NCI-H446 treated with DMSO at 0.1 percent for 48 hours (cell line): Measurements from ENCODE around the gene AKT1.
"Not testable (repeated sequence)": the region's sequence is repeated elsewhere in the genome, so short reads cannot be mapped to it uniquely, and the experiment has no call there.

ENCODE experiments used
- DNase-seq: peaks from one replicate; lab custom pipeline; 2025; lab: John Stamatoyannopoulos, UW

Gene AKT1

DNA sequence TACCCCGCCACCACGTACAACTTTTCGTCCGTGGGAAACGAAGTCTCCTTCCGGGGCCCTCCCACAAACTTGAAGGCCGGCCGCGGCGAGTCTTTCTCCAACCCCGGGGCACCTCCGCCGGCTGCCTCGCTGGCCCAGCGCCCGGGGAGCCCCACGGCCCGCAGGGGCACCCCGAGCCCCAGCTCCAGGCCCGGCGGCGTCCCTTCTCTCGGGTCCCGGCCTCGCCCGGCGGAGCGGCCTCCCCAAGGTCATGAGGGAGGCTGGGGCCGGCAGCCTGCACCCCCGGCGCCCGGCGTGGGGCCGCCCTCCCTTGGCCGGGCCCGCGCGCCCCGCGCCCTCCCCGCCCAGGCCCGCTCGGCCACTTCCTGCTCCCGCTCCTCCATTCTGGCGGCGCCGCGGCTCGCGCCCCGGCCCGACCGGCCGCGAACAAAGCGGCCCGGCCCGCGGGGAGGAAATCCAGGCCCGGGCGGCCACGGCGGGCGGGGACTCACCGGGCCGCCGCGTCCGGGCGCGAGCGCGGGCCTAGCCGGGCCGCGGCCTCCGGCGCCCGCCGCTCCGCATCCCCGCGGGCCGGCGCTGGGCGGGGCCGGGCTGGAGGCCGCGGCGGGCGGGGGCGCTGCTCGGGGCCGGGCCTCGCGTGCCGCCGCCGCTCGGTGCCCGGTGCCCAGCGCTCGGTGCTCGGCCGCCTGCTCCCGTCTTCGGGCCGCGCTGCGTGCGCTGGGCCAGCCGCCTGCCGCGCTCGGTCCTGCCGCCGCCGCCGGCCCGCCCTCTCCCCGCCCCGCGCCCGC, at the start of gene AKT1:
Gene AKT1, minus strand, starts transcription at position 756 of the 788 bp plus-strand sequence. CDS start 3,105 bp downstream, outside the sequence.
- no peak for DNase-seq

DNA sequence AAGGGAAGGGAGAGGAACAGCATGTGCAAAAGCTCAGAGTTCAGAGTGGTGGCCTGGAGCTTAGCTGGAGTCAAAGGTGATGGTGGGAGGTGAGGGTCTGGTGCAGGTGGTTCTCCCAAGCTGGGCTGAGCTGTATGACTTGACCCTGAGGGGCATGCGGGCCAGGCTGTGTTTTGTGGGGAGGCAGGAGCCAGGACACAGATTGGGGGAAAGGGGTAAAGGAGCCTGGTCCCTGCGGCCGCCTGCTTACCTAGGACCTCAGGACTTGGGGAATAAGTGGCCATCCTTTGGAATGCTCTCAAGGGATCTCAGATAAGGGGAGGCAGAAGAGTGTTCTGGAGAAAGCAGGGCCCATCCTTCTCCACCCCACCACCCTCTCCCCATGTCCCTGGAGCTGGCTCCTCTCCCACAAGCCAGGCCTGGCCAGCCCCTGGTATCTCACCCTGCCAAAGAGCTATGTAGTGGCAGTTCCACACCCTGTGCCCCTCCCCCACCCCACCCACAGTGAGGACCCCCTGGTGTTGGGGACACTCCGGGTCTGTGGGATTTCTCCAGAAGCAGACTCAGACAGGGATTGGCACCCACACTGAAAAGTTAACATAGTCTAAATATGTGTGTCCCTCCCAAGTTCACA, 49.6 kb upstream of the AKT1 start:
- DNase-seq = no peak

DNA sequence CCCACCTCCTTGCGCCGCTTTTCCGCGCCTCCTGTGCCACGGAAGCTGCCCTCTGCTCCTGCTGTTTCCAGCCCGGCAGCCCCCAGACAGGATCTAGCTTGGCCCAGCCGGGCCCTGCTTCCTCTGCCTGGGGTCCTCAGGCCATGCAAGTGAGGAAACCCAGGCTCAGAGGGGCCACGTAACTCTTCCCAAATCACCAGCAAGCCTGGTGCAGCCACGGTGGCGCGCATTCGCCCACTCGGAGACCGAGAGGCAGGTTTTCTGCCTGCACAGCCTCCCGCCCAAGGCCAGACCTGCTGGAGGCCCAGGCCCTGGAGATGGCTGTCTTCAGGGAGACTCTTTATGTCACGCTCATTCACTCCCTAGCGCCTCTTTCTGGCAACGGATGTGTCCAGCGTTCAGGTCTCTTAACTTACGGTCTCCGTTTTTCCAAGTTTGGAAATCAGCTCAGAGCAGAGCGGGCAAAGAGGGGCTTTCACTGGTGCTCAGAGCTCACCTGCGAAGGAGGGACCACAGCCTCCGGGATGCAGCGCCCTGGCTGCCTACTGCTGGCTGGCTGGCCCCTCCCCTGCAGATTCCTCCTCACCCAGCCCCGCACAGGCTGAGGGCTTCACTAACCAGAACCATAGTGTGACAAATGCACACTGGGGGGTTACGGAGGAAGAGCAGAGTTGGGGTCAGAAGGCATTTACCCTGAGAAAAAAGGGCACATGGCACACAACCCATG, 48.9 kb upstream of the AKT1 start:
- DNase-seq = no peak

DNA sequence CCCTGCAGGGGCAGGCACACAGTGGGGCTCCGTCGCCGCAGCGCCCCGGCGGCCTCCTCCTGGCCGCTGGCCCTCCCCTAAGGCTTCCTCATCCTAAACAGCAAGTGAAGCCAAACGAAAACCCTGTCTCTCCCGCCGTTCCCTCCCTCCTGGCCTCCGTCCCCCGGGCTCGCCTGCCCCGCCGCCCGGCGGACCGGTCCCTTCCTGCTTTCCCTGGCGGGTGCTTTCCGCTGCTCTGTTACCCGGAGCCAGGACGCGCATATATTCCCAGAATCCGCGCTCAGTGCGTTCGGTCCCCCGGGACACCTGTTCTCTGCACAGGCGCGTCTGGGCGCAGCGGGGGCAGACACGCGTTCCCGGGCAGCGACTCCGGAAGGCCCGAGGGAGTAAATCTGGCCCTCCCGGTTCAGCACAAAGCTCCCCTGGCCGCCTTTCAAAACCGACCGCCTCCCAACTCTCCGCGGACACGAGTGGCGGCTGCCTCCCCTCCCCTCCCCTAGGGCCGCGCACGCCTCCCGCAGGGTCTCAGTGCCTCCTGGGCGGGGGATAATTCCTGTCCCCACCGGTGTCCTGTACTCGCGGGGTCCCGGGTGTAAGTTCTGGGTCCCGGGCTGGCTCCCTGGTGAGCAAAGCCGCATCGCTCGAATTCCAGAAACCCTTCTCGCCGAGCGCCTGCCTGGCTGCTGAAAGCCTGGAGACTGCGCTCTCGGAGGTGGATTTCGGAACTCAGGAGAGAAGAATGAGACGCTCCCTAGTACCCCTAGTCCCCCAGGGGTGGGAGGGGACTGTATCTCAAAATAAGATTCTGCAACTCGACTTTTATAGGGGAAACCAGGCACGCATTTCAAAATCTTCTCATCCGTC, 48.1 kb upstream of the AKT1 start:
- no peak for DNase-seq

DNA sequence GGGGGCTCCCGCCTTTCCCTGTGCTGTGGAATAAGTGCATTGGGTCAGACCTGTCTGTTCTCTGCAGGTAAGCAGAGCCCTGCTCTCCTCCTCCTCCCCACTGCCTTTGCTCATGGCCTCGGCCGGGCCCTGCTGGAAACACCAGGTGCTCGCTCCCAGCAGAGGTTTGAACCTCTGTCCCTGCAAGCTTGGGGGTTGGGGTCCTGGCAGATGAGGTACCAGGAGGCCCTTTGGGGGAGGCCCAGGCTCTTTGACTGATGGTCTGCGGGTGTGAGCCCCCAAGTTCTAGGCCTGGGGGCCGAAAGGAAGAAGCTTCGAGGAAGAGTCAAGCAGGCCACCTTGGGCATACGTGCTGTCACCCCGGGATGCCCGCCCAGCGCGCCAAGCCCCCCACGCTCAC, 47.5 kb upstream of the AKT1 start:
- no peak for DNase-seq

DNA sequence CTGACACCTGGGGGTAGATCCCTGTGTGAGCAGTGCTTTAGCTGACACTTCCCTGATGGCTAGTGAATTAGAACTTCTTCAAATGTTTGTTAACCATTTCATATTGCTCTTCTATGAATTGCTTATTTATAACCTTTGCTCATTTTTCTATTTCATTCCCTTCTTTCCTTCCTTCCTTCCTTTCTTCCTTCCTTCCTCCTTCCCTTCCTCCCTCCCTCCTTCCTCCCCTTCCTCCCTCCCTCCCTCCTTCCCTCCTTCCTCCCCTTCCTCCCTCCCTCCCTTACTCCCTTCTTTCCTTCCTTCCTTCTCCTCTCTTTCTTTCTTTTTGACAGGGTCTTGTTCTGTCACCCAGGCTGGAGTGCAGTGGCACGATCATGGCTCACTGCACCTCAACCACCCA, 46.2 kb upstream of the AKT1 start:
- DNase-seq = no peak

DNA sequence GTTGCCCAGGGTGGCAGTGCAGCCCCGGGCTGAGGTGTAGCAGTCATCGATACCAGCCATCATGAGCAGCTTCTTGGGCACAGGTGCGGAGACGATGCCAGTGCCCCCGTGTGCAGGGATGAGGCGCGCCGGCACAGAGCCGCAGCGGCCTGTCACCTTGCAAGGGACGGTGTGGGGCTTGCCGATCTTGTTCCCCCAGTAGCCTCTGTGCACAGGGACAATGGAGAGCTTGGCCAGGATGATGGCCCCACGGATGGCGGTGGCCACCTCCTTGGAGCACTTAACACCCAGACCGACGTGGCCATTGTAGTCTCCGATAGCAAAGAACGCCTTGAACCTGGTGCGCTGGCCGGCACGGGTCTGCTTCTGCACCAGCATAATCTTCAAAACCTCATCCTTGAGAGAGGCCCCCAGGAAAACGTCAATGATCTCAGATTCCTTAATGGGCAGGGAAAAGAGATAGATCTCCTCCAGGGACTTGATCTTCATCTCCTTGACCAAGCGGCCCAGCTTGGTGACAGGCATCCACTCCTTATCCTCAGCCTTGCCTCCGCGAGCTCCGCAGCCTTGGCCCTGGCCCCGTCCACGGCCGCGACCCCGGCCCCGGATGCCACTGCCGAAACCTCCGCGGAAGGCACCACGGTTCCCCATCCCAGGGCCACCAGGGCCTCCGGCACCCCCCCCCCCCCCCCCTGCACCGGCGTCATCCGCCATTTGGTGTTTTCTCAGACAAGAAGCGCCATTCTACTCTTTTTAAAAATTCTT, 40.8 kb upstream of the AKT1 start:
- DNase-seq = not testable (repeated sequence)

DNA sequence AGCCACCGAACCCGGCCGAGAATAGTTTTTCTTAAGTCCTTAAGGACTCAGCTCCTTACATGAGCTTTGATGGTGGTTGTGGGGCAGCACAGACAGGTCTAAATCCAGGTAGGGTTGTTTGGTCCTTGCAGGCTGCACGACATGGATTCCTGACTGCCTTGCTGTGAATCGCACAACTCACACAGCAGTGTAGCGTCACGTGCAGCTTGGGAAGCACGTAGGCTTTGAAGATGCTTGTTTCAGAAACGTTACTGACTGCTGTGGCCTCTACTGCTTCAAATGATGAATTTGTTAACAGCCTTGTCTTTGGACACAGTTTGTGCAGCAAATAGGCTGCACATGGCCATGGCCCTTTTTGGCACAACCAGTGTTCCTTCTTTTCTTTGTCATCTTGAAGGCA, 35.2 kb upstream of the AKT1 start:
- no peak for DNase-seq

DNA sequence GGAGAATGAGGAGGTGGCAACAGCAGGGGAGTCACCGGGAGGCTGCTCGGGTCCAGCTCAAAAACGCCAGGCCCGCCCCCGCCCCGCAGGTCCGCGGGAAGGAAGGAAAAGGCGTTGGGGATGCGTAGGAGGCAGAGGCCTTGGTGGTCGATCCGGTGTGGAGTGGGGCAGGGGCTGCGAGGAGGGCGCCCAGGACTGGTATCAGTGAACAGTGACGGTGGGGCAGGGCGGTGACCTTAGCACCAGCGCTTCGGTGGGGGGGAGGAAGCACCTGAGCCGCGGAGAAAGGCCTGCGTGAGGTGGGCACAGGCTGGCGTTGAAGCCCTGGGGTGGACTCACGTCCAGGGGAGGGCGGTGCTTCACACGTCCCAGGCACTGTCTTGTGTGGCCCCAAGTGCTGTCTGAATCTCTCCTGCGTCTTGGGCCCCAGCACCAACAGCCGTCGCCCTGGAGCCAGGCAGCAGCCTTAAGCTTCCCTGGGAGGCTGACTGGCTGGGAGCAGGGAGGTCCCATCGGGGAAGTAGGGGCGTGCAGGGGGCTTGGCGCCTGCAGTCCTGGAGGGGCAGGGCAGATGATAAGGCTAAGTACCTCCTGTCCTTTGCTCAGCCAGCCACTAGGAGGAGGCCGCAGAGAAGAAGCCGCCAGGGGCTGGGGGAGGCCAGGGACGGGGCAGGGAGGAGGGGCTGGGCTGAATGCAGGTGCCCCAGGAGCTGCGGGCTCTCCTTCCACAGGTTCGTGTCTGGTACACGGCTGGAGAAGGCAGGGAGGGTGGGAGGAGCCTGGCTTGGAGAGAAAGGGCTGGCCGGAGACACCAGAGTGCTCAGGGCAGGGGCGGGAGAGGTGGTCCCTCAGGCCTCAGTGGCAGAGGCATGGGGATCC, 31.9 kb upstream of the AKT1 start:
- no peak for DNase-seq

DNA sequence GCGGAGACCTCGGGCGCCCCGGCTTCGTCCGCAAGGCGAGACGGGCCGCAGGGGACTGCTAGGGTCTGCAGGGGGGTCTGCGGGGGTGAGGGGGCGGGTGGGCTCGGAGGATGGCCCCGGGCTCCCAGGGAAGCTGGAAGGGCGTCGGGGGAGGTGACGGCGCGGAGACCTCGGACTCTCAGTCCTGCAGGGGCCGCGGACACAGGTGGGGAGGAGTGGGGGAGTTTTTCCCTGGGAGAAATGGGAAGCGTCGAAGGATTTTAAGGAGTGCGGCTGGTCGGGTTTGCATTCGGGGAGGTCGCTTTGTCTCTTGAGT, 31.3 kb upstream of the AKT1 start:
- DNase-seq = no peak

DNA sequence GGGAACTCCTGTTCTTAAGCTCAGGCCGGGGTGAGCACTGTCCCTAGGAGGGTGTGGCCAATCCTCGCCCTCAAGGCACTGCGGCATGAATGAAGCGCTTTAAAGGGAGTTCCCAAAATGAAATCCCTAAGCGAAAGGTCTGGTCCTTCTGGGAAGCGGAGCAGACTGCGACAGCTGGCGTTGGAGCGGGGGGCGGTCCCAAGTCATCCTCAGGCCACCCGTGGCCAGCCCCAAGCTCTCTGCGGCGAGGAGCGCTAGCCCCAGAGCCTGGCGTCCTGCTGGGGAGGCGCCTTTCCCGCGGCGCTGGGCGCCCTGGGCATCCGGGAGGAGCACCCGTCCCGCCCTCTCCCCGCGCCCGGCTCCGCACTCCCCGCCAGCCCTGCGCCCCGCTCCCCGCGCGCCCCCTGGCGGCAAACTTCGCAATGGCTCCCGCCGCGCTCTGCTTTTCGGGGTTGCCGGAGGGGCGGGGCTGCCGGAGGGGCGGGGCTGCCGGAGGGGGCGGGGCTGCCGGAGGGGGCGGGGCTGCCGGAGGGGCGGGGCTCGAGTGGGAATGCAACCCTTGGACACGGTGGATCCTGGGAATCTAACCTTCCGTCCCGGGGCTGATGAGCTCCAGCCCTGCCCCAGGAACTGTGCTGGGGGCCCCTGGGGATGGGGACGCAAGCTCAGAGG, 30.8 kb upstream of the AKT1 start:
- DNase-seq = peak; percentile 68

DNA sequence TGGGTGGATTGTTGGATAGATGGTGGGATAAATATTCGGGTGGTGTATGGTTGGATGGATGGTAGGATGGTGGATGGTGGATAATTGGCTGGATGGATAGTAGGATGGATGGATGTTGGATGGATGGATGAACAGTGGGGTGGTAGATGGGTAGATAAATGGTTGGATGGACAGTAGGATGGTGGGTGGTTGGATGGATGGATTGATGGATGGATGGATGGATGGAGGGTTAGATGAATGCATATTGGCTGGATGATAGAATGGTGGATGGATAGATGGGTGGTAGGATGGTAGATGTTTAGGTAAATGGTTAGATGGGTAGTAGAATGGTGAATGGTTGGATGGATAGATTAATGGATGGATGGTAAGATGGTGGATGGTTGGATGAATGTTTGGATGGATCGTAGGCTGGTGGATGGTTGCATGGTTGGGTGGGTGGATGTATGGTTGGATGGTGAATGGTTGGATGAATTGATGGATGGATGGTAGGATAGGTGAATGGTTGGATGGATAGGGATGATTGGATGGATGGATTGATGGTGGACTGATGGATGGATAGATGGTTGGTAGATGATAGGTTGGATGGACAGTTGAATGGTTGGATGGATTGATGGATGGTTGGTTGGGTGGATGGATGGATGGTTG, 28.9 kb upstream of the AKT1 start:
- no peak for DNase-seq

DNA sequence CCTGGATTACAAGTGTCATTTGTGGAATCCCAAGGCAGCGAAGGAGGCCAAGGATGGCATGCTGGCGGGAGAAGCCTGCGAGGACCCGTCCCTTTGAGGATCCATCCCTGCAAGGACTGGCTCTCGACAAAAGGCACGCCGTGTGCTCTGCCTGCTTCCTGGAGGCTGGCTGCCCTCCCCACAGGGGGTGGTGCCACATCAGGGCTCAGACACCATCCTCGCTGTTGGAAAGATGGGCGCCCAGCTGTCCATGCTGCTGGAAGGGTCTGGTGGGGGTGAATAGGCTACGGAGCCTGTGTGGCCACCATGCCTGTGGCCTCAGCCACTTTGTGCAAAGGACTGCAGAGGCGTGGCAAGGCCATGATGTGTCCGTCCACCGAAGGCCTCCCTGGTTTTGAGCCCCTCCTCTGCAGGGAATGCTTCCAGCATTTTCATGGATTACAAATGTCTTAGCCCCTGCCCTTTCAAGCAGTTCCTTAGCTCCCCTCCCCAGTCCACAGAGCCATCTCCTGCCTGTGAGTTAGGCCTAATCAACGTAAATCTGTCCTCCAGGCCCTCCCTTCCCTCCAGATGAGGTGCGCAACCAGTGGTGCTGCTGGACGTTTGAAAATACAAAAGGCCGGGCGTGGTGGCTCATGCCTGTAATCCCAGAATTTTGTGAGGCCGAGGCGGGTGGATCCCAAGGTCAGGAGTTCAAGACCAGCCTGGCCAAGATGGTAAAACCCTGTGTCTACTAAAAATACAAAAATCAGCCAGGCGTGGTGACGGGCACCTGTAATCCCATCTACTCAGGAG, 27.5 kb upstream of the AKT1 start:
- DNase-seq = no peak

DNA sequence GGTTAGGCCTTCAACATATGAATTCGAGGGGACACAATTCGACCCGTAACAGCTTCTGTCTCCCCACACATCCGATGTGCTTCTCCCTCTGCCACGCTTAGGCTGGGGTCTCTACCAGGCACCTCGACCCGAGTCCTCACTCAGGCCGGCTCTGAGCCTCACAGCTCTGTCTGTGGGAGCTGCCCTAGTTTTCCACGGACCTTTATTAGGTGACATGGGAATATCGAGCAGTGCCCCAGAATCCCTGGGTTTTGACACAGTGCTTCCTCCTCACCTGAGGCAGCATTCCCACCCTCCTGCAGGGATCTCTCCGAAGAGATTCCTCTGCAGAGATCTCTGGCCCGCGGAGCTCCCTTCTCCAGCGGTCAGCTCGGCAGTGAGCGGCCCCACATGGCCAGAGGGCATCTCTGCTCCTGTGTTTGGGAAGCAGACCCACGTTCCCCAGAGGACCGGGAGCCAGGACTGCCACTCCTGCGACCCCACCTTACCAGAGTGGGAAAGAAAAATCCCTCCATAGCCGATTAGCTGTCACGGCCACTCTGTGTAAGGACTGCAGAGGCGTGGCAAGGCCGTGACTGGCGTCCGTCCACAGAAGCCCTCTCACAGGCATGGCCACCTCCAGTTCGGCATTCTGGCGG, 26.5 kb upstream of the AKT1 start:
- DNase-seq = no peak

DNA sequence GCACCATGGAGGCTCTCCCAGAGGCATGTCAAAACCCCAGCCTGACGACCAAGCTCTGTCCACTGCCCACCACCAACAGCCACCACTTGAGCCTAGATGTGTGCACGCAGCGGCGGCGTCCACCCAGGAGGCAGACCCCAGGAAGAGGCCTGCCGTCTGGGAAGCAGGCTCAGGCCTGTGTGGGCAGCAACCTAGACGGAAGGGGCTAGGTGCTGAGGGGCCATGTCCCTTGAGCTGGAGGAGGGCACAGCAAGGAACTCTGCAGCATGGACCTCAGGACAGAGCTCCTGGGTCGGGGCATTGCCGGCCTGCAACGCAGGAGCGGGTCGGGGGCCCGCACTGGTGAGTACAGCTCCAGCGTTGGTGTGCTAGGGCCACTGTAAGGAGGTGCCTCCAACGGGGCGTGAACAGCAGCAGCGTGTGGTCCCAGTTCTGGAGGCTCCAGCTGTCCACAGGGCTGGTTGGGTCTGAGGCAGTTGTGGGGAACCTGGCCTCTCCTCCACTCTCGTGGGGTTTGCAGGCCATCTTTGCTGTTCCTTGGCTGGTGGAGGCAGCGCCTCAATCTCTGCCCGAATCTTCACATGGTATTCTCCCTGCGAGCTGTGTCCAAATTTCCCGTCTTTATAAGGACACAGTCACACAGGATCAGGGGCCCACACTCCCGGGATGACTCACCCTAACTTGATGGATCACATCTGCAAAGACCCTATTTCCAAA, 25.8 kb upstream of the AKT1 start:
- DNase-seq = no peak

DNA sequence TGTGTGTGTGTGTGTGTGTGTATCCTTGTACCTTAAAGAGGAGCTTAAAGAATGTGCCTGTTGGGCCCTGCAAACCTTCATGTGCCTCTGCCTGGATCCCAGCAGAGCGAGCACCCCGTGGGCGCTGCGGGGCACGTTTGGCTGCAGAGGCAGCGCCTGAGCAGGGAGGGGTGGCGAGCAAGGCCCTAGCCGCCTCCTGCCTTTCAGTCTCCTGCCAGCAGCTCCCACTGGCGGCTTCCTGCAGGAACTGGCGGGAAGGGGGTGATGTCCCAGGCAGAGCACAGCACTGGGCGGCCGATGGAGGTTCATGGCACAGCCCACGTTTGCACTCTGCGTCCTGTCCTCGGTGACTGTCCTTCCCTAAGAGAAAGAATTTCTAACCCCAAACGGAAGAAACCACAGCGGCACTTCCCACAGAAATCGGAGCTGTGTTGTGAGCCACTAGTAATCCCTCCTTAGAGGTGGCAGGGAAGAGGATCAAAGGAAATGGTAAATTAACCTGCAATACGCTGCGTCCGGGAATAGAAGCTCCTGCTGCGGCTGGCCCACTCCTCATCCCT, 25.2 kb upstream of the AKT1 start:
- no peak for DNase-seq

DNA sequence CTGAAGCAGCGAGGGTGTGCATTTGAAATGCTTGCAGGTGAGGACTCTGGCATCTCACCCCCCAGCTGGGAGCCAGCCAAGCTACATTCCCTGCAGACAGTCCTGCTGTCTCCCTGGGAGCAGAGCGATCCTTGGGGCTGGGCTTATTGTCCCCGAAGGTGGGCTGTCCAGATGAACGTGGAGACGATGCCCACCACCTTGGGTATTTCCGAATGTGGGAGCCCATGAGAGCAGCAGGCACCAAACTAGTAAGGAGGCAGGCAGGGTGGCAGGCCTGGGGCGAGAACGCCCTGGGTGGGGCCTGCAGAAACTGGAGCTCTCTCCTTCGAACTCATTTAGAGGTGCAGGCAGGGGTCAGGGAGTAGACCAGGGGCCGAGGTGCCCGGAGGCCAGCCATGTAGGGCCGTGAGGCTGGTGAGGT, 23.8 kb upstream of the AKT1 start:
- DNase-seq = no peak
